ENCODE results near the gene TGFBRAP1.

The TGFBRAP1 gene

GRCh38 chr2:105237045-105237765, 92.3 kb downstream of the TGFBRAP1 start:
- DNase-seq = no peak

GRCh38 chr2:105236060-105236424, 93.5 kb downstream of the TGFBRAP1 start:
- no peak for DNase-seq

GRCh38 chr2:105235388-105236059, 94.0 kb downstream of the TGFBRAP1 start:
- DNase-seq = peak; percentile 82

DNA sequence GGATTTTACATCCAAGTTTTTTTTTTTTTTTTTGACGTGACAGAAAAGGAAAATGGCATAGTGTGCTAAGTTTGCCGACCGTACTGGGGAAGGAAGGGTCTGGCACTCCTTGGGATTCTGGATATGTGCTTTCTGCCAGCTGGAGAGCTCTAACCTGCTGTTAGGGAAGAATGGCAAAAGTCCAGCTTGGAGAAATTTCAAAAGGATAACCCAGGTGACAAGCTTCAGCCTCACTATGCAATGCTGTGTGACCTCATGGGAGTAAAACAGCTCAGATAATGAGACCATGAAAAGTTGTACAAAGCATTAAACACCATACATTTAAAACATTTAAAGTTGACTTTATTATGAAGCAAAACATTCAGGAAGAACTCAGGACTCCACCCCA, 98.3 kb downstream of the TGFBRAP1 start:
- no peak for DNase-seq

DNA sequence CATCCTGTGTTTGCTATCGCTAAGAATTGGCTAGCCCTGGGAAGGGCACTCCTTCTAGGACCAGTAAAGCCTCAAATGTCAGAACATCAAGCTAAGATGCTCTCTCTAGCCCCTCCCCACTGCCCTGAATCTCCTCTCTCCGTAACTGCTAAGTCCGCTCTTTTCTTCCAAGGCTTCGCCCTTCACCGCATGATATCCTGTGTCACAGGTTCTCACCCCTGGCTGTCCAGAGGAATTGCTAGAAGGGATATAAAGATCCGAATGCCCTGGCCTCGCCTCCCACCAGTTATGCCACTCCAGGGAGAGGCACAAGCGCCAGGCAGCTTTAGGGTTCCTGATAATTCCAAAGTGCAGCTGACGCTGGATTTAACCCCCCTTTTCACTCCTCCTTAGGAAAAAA, 105.1 kb downstream of the TGFBRAP1 start:
- no peak for DNase-seq

- no peak for DNase-seq
Observed at GRCh38 chr2:105220604-105221003, 108.9 kb downstream of the TGFBRAP1 start.

- DNase-seq = no peak
Observed at GRCh38 chr2:105215586-105216192, 113.8 kb downstream of the TGFBRAP1 start.

Measured in fibroblast of skin of scalp (primary cell).